Measurements from ENCODE around the gene ARSI.

GRCh38 chr5:150279330-150280020 is 23.2 kb downstream of the ARSI start:
- TF ChIP-seq TEAD4 (CRISPR knock-in tag; IDR thresholded peaks at IDR 0.05) (no peak), CTCF (IDR thresholded peaks at IDR 0.05) (no peak), SMAD3 (CRISPR knock-in tag; IDR thresholded peaks at IDR 0.05; ENCODE audit: borderline replicate concordance) (no peak), RELA (CRISPR knock-in tag; IDR thresholded peaks at IDR 0.05; ENCODE audit: borderline replicate concordance) (no peak), ZNF232 (CRISPR knock-in tag; IDR thresholded peaks at IDR 0.05) (no peak)
- TF ChIP-seq, protein P1, sequence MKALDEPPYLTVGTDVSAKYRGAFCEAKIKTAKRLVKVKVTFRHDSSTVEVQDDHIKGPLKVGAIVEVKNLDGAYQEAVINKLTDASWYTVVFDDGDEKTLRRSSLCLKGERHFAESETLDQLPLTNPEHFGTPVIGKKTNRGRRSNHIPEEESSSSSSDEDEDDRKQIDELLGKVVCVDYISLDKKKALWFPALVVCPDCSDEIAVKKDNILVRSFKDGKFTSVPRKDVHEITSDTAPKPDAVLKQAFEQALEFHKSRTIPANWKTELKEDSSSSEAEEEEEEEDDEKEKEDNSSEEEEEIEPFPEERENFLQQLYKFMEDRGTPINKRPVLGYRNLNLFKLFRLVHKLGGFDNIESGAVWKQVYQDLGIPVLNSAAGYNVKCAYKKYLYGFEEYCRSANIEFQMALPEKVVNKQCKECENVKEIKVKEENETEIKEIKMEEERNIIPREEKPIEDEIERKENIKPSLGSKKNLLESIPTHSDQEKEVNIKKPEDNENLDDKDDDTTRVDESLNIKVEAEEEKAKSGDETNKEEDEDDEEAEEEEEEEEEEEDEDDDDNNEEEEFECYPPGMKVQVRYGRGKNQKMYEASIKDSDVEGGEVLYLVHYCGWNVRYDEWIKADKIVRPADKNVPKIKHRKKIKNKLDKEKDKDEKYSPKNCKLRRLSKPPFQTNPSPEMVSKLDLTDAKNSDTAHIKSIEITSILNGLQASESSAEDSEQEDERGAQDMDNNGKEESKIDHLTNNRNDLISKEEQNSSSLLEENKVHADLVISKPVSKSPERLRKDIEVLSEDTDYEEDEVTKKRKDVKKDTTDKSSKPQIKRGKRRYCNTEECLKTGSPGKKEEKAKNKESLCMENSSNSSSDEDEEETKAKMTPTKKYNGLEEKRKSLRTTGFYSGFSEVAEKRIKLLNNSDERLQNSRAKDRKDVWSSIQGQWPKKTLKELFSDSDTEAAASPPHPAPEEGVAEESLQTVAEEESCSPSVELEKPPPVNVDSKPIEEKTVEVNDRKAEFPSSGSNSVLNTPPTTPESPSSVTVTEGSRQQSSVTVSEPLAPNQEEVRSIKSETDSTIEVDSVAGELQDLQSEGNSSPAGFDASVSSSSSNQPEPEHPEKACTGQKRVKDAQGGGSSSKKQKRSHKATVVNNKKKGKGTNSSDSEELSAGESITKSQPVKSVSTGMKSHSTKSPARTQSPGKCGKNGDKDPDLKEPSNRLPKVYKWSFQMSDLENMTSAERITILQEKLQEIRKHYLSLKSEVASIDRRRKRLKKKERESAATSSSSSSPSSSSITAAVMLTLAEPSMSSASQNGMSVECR (CRISPR knock-in tag; IDR thresholded peaks at IDR 0.05; ENCODE audit: borderline replicate concordance), result no peak
- TF ChIP-seq, protein P2, sequence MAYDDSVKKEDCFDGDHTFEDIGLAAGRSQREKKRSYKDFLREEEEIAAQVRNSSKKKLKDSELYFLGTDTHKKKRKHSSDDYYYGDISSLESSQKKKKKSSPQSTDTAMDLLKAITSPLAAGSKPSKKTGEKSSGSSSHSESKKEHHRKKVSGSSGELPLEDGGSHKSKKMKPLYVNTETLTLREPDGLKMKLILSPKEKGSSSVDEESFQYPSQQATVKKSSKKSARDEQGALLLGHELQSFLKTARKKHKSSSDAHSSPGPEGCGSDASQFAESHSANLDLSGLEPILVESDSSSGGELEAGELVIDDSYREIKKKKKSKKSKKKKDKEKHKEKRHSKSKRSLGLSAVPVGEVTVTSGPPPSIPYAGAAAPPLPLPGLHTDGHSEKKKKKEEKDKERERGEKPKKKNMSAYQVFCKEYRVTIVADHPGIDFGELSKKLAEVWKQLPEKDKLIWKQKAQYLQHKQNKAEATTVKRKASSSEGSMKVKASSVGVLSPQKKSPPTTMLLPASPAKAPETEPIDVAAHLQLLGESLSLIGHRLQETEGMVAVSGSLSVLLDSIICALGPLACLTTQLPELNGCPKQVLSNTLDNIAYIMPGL (CRISPR knock-in tag; IDR thresholded peaks at IDR 0.05), result no peak
